HG03025 (cell line): ENCODE data around the gene RPTOR.

Source experiments
- ATAC-seq: cut with Tn5 transposase; IDR thresholded peaks from one replicate; pipeline ENCODE4 v1.9.1; 2021; ENCODE audit warnings: mild to moderate bottlenecking, moderate library complexity; ENCODE audit not compliant: unreplicated experiment, low FRiP score

The RPTOR gene

DNA sequence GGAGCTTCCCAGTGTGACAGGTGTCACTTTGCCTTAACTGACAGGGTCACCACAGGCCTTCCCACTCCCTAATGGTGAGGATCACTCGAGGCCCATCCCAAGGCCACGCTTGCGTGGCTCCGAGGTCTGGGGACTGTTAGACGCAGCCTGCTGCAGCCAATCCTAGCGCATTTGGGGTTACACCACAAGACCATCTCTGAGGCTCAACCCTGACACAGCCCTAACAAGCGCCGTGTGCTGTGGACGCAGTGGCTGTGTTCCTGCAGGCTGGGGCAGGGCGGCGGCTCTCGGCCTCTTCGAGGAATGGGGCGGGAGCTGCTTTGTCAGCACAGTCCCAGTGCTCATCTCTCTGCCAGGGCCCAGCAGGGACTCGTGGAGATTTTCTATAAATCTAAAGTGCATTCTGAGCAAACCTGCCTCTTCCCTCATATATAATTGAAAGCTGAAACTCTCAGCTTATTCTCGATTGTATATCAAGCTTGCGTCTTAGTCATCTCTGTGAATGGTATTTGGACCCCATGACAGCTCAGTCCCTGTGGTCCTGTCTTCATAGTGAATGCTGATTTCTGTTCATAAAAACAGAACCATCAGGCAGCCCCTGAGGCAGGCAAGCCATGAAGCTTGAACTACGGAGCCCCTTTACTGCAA, 381.2 kb downstream of the RPTOR start:
- no peak for ATAC-seq

DNA sequence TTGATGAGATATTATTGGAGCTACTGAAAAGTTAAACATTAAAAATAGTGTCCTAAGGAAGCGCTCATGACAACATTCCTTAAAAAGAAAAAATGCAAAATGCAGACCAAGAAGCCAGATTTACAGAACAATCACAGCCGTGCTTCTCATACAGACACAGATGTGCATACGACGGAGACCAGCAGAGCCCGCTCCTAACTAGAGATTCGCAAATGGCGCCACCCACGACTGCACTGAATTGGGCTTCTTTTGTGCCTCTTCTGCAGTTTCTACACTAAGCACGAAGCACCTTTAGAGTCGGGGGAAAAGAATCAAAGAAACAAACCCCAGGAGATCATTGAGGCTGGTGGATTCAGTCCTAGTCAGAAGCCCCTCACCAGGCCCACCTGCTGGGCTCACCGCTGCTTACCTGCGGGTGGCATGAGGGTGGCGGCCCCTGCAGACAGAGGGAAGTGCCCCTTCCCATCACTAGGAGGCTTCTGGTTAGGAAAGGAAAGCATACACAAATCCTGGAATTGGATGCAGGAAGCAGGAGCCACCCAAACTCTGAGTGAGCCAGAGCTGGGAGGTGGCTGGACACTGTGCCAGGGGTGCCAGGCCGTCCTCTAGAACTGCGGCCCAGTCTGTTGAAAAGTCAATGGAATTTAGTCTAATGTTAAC, 382.1 kb downstream of the RPTOR start:
- ATAC-seq: no peak

DNA sequence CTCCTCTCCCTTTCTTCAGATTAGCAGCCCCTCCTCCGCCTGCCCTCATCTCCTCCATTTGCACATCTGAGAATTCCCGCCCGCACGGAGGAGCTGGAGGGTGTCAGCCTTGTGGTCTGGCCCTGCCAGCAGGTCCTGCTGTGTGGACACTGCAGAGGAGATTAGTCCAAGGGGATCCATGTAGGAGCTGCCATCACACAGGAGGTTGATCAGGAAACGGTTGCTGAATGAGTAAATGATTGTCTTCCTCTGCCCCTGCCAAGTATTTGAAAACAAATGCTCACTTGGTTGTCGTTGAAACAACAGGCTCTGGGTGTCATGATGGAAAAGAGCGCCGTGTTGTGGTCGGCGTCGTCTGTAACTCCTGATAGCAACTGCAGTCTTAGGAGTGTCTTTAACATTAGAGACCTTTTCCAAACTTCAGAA, 383.2 kb downstream of the RPTOR start:
- no peak for ATAC-seq

DNA sequence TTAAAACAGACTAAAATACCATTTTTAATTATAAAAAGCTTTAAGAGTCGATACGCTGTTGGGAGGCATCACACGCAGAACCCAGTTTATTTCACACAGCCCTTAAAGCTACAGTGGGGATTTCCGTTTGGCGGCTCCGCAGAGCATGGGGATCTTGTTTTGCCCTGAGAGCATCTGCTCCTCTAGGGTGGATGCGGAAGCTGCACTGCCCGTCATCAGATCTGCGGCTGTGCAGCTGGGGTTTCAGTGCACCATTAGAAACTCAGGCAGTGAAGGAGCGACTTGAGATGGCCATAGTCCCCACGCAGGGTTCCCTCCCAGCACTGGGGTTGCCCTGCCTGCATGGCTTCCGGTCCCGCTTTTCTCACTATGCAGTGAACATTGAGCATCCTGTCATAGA, 384.8 kb downstream of the RPTOR start:
- no peak for ATAC-seq

DNA sequence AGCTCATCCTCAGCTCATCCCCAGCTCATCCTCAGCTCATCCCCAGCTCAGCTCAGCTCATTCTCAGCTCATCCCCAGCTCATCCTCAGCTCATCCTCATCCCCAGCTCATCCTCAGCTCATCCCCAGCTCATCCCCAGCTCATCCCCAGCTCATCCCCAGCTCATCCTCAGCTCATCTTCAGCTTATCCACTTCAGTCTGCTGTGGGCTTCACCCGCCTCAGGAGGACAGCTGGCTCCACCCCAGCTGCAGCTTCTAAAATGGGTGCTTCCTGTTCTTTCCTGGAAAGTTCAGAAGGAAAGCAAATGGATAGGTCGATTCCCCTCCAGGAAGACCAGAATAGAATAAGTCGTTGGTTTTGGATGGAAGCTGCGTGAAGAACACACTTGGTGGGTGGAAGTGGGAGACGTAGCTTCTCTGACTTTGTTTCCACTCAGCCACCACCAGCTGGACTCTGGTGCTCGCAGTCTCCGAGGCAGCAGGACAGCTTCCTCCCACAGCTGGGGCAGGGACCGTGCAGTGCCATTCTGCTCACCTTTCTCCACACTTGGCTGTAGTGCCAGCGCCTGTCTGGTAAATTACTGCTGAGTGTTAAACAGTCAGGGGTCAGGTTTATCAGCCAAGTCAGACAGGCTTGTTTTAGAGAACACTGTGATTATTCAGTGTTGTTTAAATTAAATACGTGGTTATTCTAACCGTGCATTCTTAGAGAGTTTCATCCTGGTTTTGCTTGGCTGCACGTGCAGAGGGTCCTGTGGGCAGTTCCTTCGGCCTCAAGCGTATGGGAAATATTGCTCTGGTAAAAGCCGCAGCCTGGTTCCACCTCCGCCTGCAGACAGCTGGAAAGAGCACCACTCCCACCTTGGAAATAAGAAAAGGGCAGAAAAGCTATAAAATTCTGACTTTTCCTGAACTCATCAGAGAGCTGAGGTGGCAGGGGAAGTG, 386.0 kb downstream of the RPTOR start:
- no peak for ATAC-seq

DNA sequence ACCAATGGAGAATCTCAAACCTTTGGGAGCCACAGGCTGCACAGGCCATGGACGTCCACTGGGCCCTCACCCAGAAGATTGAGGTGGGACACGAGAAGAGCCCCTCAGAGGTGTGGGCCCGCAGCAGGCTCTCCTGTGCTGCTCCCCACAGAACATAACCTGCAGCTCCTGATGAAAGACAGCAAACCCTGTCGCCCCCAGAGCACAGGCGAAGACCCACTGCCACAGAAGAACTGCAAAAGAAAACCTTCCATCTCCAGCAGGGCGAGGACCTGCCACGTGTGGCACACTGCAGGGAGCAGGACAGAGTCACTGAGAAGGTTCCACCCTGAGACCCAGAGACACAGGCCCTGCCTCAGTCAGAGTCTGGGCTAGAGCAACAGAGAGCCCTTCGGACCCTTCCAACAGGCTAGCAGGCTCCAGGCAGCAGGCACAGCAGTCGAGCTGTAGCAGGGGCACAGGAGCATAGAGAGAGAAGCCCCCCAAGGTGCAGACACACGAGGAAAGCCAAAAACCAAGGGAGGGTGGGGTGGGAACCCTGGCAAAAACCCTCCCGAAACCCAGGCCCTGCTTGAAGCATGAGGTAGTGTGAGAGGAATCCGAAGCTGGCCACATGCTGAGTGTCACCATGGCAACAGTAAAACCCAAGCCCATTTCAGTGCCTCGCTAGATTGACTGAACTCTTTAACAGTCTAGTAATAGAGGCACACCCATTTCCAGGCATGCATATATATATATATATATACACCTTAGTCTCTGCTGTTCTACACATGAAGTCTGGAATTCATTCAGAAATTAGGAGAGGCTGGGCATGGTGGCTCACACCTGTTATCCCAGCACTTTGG, 387.0 kb downstream of the RPTOR start:
- ATAC-seq: no peak

DNA sequence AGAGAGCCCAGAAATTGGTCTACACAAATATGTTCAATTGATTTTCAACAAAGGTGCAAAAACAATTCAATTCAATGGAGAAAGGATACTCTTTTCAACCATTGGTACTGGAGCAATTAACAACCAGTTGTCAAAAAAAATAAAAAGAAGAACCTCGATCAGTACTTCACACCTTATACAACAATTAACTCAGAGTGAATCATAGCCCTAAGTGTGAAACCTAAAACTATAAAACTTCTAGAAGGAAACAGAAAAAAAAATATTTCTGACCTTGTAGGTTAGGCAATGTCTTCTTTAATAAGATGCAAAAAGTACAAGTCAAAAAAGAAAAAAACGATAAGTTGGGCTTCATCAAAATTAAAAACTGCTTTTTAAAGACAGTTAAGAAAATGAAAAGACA, 390.9 kb downstream of the RPTOR start:
- no peak for ATAC-seq

DNA sequence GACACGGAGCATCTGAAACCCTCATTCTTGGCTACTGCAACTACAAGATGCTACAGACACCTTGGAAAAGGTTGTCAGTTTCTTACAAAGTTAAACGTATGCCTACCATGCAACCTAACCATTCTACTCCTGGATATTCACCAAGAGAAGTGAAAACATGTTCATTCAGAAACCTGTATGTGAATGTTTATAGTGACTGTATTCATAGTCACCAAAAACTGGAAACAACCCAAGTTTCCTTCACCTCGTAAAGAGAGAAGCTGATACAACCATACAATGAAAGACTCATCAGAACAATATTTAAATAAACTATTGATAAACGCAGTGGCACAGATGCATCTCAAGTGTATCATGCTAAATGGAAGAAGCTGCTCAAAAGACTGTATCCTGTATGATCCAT, 391.6 kb downstream of the RPTOR start:
- no peak for ATAC-seq

DNA sequence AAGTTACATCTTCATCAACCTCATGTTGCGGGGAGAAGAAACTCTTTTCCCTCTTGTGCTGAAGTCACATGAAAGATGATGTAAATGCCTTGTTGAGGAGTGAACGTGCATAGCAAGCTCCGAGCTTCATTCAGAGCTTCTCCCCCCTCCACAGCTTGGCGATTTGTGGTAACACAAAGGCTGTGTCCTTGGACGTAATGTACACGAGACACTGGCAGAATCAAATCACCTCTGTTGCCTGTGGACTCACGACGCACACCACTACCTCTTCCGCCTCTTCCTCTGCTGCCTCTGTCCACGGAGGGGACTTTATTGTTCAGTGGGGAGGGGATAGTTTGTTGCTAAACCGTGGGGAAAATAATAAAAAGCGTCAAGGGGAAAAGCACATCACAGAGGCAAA, 392.1 kb downstream of the RPTOR start:
- no peak for ATAC-seq

DNA sequence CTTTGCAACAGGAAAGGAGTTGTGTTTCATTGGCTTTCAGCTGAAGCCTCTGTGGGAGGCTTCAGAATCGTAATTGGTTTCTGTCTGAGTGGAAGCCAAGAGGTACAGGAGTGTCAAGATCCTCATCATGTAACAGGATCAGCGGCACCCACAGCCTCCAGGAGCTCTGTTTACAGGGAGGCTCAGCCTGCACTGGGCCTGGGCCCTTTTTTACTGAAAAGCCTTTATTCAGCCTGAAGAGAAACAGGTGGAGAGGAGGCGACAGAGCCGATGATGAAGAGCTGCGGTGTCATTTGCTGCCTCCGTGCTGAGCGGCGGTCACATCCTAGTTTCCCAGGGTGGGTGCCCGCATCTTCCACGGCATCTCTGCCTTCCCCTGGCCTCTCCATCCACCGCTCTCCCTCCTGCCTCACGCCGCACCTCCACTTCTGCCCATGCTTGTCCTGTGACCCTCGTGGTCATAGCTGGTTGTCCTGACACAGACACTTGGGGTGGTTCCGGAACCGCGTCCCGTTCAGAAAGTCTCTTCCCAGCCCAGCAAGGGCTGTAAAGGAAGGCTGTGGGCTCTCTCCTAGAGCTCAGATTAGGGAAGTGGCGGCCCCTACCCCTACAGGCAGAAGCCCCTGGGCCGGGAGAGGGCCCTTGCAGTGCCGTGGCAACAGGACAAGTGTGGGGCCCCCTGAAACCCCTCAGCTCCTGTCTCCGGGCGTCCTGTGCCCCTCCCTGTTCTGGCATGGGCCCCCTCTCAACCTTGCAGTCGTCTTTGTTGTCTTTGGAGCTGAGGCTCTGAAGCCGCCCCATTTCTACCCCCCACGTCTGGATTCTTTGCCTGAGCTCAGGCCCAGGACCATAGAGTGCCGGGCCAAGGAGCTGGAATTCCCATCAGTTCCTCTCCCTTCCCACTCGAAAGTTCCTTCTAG, 393.1 kb downstream of the RPTOR start:
- no peak for ATAC-seq

DNA sequence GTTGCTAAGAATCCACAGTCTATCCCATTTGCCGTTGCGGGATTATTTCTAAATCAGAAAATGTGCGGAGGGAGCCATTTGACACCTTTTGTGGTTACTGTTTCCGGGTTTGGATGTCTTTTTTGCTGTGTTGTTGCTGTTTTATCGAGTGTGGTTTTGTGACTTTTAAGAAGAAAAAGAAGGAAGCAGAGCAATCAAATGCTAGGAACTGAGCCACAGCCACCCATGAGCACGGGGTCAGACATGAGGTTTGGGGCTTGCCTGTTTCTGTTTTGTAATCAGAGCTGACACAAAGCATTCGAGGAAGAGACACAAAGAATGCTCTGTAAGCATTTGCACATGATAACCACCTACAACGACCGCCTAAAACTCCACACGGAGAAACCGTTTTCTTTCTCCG, 393.9 kb downstream of the RPTOR start:
- no peak for ATAC-seq

DNA sequence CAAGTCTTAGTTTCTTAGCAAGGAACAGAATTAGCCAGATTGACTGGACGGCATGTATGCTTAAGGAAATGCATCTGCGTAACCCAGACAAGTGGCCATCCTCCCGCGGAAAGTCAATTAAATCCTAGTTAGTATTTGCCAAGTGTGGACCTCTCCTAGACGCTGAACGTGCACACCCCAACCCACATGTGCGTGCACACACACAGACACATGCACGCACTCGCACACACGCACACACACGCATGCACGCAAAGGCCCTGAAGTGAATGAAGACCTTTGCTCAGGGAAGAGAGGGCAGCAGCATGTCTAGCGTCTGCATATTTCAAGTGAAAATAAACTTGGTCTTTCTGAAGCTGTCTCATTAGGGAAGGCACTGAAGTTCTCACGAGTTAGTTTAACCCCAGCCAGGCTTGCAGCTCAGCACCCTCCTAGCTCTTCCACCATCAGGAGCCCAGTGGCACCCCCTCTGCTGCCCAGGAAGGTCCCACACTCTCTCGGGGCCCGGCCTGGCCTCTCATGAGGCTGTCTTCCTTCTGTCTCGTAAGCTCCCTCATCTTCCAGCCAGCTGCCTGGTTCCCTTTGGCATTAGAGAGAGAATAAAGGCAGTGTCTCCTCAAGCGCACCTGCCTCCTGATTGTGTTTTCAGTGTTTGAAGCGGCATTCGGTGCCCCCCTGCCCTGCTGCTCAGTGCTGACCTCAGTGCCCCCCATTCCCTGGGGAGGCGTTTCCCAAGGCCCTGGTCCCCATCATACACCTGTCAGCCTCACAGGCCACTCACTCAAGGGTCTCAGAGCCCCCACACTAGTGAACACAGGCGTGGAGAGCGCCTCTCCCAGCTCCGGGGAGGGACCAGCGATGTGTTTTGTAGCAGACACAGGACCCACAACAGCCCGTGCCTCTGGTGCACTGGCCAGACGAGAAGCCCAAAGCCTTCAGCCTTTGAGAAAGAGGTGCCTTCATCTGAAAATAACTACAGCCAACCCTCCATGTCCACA, 394.8 kb downstream of the RPTOR start:
- ATAC-seq: no peak

DNA sequence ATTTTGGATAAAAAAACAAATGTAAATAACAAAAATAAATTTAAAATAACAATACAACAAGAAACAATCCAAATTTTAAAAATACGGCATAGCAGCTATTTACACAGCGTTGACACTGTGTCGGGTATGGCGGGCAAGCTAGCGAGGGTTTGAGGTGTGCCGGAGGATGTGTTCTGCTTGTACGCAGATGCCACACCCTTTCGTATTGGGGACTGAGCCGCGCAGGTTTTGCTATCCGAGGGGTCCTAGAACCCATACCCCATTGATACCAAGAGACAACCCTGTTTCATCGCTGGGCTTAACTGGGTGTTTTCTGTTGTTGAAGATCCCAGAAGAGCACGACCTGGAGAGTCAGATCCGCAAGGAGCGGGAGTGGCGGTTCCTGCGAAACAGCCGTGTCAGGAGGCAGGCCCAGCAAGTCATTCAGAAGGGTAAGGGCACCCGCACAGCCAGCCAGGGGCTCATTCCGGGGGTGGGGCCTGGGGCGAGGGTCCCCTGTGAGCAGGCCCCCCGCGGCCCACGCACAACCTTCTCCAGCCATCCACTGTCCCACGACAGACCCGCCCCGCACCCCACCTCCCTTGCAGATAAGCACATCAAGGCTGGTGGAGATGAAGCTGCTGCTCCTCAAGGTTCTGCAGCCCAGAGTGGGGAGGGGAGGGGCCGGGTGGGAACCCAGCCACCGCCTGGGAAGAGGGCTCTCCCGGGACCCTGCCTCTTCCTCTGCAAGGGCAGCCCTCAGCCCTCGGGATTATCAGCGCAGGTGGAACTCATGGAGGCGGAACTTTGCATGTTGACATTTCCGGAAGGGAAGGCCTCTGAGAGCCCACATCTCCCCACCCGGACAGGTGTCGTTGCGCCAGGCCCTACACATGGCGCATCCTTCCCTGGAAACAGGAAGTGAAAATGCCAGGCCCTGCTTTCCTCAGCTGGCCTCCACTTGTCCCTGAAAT, 395.8 kb downstream of the RPTOR start:
- no peak for ATAC-seq

DNA sequence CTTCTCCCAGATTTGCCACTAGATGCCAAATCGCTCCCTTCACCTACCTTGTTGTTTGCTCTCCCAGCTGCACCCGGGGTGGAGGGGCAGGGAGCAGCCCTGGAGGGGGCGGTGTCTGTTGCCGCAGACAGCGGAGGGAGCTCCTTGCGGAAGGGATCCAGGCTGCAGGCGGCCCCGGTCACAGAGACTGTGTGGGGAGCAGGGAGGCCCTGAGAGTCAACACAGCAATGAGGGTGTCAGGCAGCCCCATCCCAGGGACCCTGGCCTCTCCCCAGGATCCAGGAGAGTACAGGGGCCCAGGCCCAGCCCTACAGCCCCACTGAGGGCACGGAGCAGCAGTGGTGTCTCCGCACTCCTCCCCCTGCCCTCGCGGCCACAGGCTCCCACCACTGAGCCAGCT, 396.5 kb downstream of the RPTOR start:
- ATAC-seq: no peak

DNA sequence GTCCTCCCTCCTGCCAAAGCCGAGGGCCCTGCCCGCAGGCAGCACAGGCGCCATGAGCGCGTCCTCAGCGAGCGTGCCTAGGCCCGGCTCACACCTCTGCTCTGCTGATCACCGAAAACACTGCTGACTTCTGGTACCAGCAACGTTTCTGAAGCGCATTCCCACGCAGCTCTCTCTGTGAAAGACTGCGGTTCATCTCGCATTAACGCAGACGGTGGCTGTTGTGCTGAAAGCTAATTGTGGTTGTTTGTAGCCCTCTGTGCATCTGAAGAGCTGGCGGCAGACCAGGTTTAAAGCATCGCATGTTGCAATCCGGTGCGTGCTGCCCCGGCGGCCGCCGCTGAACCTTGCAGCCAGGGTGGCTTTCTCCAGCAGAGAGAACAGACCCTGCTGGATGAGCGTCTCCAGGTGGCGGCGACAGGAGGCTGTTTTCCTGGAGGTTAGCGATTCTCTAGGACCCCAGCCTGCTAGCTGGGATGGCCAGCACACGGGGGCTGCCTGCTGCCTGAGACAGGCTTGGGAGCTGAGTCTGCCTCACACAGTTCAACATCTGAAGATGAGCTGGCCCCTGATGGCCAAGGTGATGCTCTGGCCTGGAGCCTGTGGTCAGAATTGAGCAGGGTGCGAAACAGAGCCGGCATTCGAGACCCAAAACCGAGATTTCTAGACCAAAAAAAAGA, 397.2 kb downstream of the RPTOR start:
- no peak for ATAC-seq

DNA sequence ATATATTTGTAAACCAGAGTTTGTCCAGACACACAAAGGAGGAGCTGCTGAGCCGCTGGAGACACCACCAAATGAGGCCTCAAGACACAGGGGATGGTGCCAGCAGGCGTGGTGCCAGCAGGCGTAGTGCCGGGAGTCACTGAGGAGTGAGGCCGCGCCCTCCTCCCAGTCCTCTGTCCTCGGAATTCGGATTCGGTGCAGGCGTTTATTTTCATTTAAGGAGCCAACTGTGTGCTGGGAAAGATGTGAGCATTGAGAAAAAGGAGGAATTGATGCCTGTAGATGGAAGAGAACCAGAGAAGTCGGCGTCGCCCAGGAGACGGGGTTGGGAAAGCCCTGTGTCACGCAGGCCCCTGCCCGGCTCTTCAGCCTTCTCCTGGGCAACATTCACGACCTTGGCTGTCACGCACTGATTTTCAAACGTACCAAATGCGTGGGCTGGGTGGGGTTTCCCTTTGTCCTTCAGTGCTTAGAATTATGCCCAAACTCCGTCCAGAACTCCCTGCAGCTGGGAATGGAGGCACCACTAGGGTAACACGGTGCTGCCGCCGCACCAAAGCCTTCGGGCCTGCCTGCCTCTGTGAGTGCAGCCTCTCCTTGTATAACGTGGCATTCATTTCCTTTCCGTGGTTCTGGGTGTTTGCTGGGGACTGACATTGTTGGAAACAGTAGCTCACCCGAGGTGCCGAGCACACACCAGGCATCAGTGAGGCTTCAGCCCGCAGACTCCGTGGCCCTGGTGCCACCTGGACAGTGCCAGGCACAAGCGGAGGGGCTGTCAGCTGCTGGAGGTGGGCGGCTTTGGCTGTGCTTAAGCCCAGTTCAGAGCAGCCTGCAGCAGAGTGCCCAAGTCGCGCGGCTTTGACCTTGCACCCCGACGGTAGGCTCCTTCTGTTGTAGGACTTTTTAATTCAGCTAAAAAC, 398.0 kb downstream of the RPTOR start:
- ATAC-seq: no peak
